ENCODE data around the gene TMCO4. TPM values are rescaled to one million over a fixed set of nuclear protein-coding genes. Genes with fewer than 3 reads are reported as not detected.

Gene TMCO4
- total and polyA plus RNA-seq, 2 donors (not counting 3 experiments of a cell fraction or from before 2014, with no cell fraction given) = 7.6 to 10.3 TPM

DNA sequence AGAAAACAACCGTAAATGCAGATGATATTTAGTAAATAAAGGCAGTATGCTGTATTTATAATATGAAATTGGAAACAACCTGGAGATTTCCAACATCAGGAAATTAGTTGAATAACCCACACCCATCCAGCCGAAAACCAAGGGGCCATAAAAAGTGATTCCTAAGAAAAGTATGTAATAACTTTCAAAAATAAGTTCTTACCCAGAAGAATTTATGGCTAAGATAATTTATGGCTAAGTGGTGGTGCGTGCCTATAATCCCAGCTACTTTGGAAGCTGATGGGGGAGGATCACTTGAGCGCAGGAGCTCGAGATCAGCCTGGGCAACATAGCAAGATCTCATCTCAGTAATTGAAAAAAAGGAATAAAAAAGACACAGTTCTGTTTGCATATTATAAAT lies 43.2 kb downstream of the TMCO4 start:
- no peak overlapping the region for H3K27ac ChIP-seq (ENCODE audit: insufficient read depth, low read depth, low read length)
- intact Hi-C loops (cut with micrococcal nuclease) (no loop called here), dilution Hi-C loops (cut with MboI; ENCODE audit: extremely low pct_ligation_motif_present, low sequenced_read_pairs) (no loop called here)
- ChIA-PET POLR2A (no interaction called here), CTCF (no interaction called here)
- TF ChIP-seq EZH2 (IDR thresholded peaks at IDR 0.05; ENCODE audit: borderline replicate concordance, low read depth, low read length, severe bottlenecking) = no peak
- TF ChIP-seq, protein P1, sequence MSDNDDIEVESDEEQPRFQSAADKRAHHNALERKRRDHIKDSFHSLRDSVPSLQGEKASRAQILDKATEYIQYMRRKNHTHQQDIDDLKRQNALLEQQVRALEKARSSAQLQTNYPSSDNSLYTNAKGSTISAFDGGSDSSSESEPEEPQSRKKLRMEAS (IDR thresholded peaks at IDR 0.05; ENCODE audit: insufficient read depth, insufficient read length) = no peak
- TF ChIP-seq MYC (IDR thresholded peaks at IDR 0.05; ENCODE audit: low read depth, low read length) = no peak
- no peak for TF ChIP-seq FOS (IDR thresholded peaks at IDR 0.05; ENCODE audit: borderline replicate concordance, insufficient read depth, low read length)
- TF ChIP-seq POLR2AphosphoS5 (IDR thresholded peaks at IDR 0.05; ENCODE audit: insufficient read depth, low read depth, low read length) = no peak
- no peak for TF ChIP-seq CTCF (IDR thresholded peaks at IDR 0.05; ENCODE audit: extremely low read depth in 1 of 2, insufficient read depth in 1 of 2, low read depth in 1 of 2, low read length in 2 of 2)
- TF ChIP-seq POLR2A (IDR thresholded peaks at IDR 0.05; ENCODE audit: low read depth, low read length) = no peak
- TF ChIP-seq JUN (IDR thresholded peaks at IDR 0.05; ENCODE audit: borderline replicate concordance, insufficient read depth, insufficient read length, low read depth) = no peak
- no peak for TF ChIP-seq GATA2 (IDR thresholded peaks at IDR 0.05; ENCODE audit: insufficient read depth, insufficient read length, low read depth, low read length)
- H3K4me2 ChIP-seq (ENCODE audit: insufficient read depth, low read length) = no peak overlapping the region
- H3K79me2 ChIP-seq (ENCODE audit: control insufficient read depth, insufficient read depth, low read length) = no peaks in the 10 kb centered on the region
- no peaks in the 10 kb centered on the region for H3K9me1 ChIP-seq (replicated peaks; ENCODE audit: control insufficient read depth, extremely low read depth, insufficient read depth, low read length)
- H3K27me3 ChIP-seq (ENCODE audit: control insufficient read depth in 2 of 2, insufficient read depth in 2 of 2, low read length in 2 of 2) = no peaks in the 10 kb centered on the region
- no peaks in the 10 kb centered on the region for H4K20me1 ChIP-seq (replicated peaks; ENCODE audit: control insufficient read depth, extremely low read depth, insufficient read depth, low read length)
- H2AFZ ChIP-seq (ENCODE audit: low read depth, low read length) = no peak overlapping the region
- no TSS peak for BruUV-seq (replicated peaks)
- H3K9ac ChIP-seq (replicated peaks; ENCODE audit: extremely low read depth, insufficient read depth, low read length) = no peak overlapping the region
- DNase-seq (ENCODE audit: low read depth, low spot score) (no peak), FAIRE-seq (no peak)
- H3K36me3 ChIP-seq (ENCODE audit: control insufficient read depth in 2 of 2, extremely low read depth in 1 of 2, insufficient read depth in 2 of 2, low read length in 2 of 2) = no peaks in the 10 kb centered on the region
- no peaks in the 10 kb centered on the region for H3K4me1 ChIP-seq (ENCODE audit: control insufficient read depth, extremely low read depth, insufficient read depth, low read length)
- H3K4me3 ChIP-seq (replicated peaks in 1 of 3; ENCODE audit: insufficient read depth in 1 of 3, low read depth in 1 of 3, low read length in 3 of 3) = no peak overlapping the region
- no peaks in the 10 kb centered on the region for H3K9me3 ChIP-seq (replicated peaks; ENCODE audit: control insufficient read depth, insufficient read depth, low read length)
